ENCODE measurements around the gene RADIL.

GRCh38 chr7:4879396-4880081 lies 4.0 kb downstream of the RADIL start:
- no peak for TF ChIP-seq EZH2phosphoT487 (IDR thresholded peaks at IDR 0.05; ENCODE audit: borderline replicate concordance)
- TF ChIP-seq CTCF (conservative IDR thresholded peaks at IDR 0.05; ENCODE audit: low read length), result no peak
